NT2/D1 (cell line): Measurements from ENCODE around the gene LRRC32.

Experiments
- SUZ12 ChIP-seq: IDR thresholded peaks from 2 replicates; pipeline ENCODE4 v1.6.1; 2011; ENCODE audit not compliant: insufficient read length, insufficient read depth; ENCODE audit errors: extremely low read depth
- ZNF274 ChIP-seq: IDR thresholded peaks from 2 replicates; pipeline ENCODE4 v1.6.1; 2011; ENCODE audit warnings: mild to moderate bottlenecking, low read depth, low read length

DNA sequence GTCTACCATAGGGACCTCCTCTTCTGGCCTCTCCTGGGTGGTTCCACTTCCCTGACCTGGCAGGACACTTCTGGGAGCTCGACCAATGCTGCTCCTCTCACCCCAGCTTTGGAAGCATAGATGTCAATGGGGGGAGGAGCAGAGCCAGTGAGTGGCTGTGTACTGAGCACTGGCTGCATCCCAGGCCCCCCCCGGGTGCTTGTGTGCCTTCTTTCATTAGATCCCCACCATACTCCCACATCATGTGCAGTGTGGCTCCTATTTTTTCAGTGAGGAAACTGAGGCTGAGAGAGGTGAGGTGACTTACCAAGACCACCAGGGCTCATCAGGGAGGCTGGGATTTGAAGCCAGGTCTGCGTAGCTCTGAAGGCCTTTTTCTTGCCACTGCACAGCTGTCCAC lies 44.3 kb downstream of the LRRC32 start:
- TF ChIP-seq ZNF274 (no peak), SUZ12 (no peak)
